Osteoblast (primary cell): ENCODE measurements around the gene SUCLG1. TPM values are rescaled to one million over a fixed set of nuclear protein-coding genes. Genes with fewer than 3 reads are reported as not detected.
A peak's percentile ranks its signal among the peaks of the same experiment; 100 is the strongest.

Experiments used
- DNase-seq: peaks from one replicate; pipeline ENCODE4 v3.0.0; 2011; ENCODE audit warnings: low spot score, mixed read lengths; ENCODE audit not compliant: insufficient read length; ENCODE audit errors: missing footprints
- H2AFZ ChIP-seq: 2 replicates; pipeline ENCODE4 v1.6.0; 2011; ENCODE audit warnings: mild to moderate bottlenecking, low read length
- H3K27ac ChIP-seq: 2 replicates; pipeline ENCODE4 v1.5.1; 2011; ENCODE audit warnings: mild to moderate bottlenecking, low read depth, low read length, moderate library complexity
- H3K27me3 ChIP-seq: 2 replicates; pipeline ENCODE4 v1.6.0; 2012; ENCODE audit warnings: mild to moderate bottlenecking, control low read depth, inconsistent platforms, low read length, moderate library complexity; ENCODE audit not compliant: insufficient read depth
- H3K36me3 ChIP-seq: 2 replicates; pipeline ENCODE4 v1.5.1; 2011; ENCODE audit warnings: mild to moderate bottlenecking, low read length, control low read depth, moderate library complexity; ENCODE audit not compliant: insufficient read depth
- H3K4me1 ChIP-seq: 2 replicates; pipeline ENCODE4 v1.5.1; 2011; ENCODE audit warnings: mild to moderate bottlenecking, low read length, control low read depth, moderate library complexity; ENCODE audit not compliant: insufficient read depth
- H3K4me2 ChIP-seq: 2 replicates; pipeline ENCODE4 v1.6.0; 2011; ENCODE audit warnings: mild to moderate bottlenecking, low read length; ENCODE audit not compliant: insufficient read depth
- H3K4me3 ChIP-seq: fragments of 200-600 bp; sonication (generic); 3 replicates; pipeline ENCODE4 v1.5.1; 2012; ENCODE audit warnings: mild to moderate bottlenecking, low read length, inconsistent platforms; ENCODE audit not compliant: insufficient read depth
- H3K79me2 ChIP-seq: 2 replicates; pipeline ENCODE4 v1.6.0; 2012; ENCODE audit warnings: mild to moderate bottlenecking, low read length, control low read depth, inconsistent platforms; ENCODE audit not compliant: insufficient read depth
- H3K9me3 ChIP-seq: 2 replicates; pipeline ENCODE4 v1.5.1; 2011; ENCODE audit warnings: low read depth, low read length, control low read depth
- H4K20me1 ChIP-seq: 2 replicates; pipeline ENCODE4 v1.6.0; 2012; ENCODE audit warnings: mild to moderate bottlenecking, low read length, control low read depth; ENCODE audit not compliant: insufficient read depth
- CTCF ChIP-seq: IDR thresholded peaks from 2 replicates; pipeline ENCODE4 v1.5.1; 2011; ENCODE audit warnings: mild to moderate bottlenecking, low read depth, low read length, moderate library complexity; ENCODE audit errors: extremely low read depth
- total RNA-seq: library from RNA; depleted of rRNA; stranded (reverse); fragments of >200 nt; gene quantifications from 2 replicates; pipeline ENCODE4 v1.2.3, GENCODE V29; 2012

Gene SUCLG1
- total RNA-seq, 1 donor, result 45.2 TPM

GRCh38 chr2:84388133-84388532, 70.9 kb downstream of the SUCLG1 start:
- H3K4me2 ChIP-seq, result no peak overlapping the region
- DNase-seq, result peak; percentile 77
- H3K79me2 ChIP-seq, result no peaks in the 10 kb centered on the region
- no peak overlapping the region for H3K27ac ChIP-seq
- H3K27me3 ChIP-seq, result no peaks in the 10 kb centered on the region
- no peaks in the 10 kb centered on the region for H3K4me1 ChIP-seq
- H3K36me3 ChIP-seq, result no peaks in the 10 kb centered on the region
- no peaks in the 10 kb centered on the region for H4K20me1 ChIP-seq
- H2AFZ ChIP-seq, result peak overlapping the region; percentile 3
- no peak overlapping the region for H3K4me3 ChIP-seq
- no peak for TF ChIP-seq CTCF
- H3K9me3 ChIP-seq, result no peaks in the 10 kb centered on the region

GRCh38 chr2:84386336-84387040, 72.6 kb downstream of the SUCLG1 start:
- no peak overlapping the region for H2AFZ ChIP-seq

GRCh38 chr2:84383271-84383670, 75.8 kb downstream of the SUCLG1 start:
- no peaks in the 10 kb centered on the region for H3K9me3 ChIP-seq
- H3K4me1 ChIP-seq, result no peaks in the 10 kb centered on the region
- no peak overlapping the region for H3K4me2 ChIP-seq
- no peaks in the 10 kb centered on the region for H4K20me1 ChIP-seq
- no peaks in the 10 kb centered on the region for H3K36me3 ChIP-seq
- no peaks in the 10 kb centered on the region for H3K27me3 ChIP-seq
- H3K27ac ChIP-seq, result no peak overlapping the region
- no peak overlapping the region for H2AFZ ChIP-seq
- no peak for TF ChIP-seq CTCF
- DNase-seq, result no peak
- no peaks in the 10 kb centered on the region for H3K79me2 ChIP-seq
- H3K4me3 ChIP-seq, result no peak overlapping the region

More at GRCh38 chr2:84386336-84387040, 72.6 kb downstream of the SUCLG1 start:
- no peak for DNase-seq
- H3K27me3 ChIP-seq, result no peaks in the 10 kb centered on the region
- no peaks in the 10 kb centered on the region for H3K9me3 ChIP-seq
- H3K79me2 ChIP-seq, result no peaks in the 10 kb centered on the region
- H3K36me3 ChIP-seq, result no peaks in the 10 kb centered on the region
- H3K27ac ChIP-seq, result no peak overlapping the region
- H3K4me3 ChIP-seq, result no peak overlapping the region
- H4K20me1 ChIP-seq, result no peaks in the 10 kb centered on the region
- no peaks in the 10 kb centered on the region for H3K4me1 ChIP-seq
- TF ChIP-seq CTCF, result no peak
- H3K4me2 ChIP-seq, result no peak overlapping the region

GRCh38 chr2:84380875-84381274, 78.2 kb downstream of the SUCLG1 start:
- DNase-seq, result no peak
- no peaks in the 10 kb centered on the region for H3K9me3 ChIP-seq
- no peak overlapping the region for H2AFZ ChIP-seq
- no peaks in the 10 kb centered on the region for H4K20me1 ChIP-seq
- no peak overlapping the region for H3K4me2 ChIP-seq
- H3K27me3 ChIP-seq, result no peaks in the 10 kb centered on the region
- no peak for TF ChIP-seq CTCF
- H3K79me2 ChIP-seq, result no peaks in the 10 kb centered on the region
- no peaks in the 10 kb centered on the region for H3K4me1 ChIP-seq
- no peaks in the 10 kb centered on the region for H3K36me3 ChIP-seq
- no peak overlapping the region for H3K27ac ChIP-seq
- H3K4me3 ChIP-seq, result no peak overlapping the region
